Left lung (tissue), 14 donors: ENCODE results near the gene PRODH. TPM values are rescaled to one million over a fixed set of nuclear protein-coding genes. Genes with fewer than 3 reads are reported as not detected.

Source experiments
- ATAC-seq: fragments of 200-7000 bp; cut with Tn5 transposase; one replicate; pipeline ENCODE4 v1.9.1; 2020; ENCODE audit warnings: moderate library complexity
- DNase-seq, 4 donors: peaks; one replicate each; pipeline ENCODE4 v3.0.0-alpha.2; 2013 to 2020
- H3K27ac ChIP-seq, 2 donors: fragments of 200-600 bp; sonication (generic) in 1 of 2; one replicate each; pipeline versions ENCODE4 v1.5.0 to v1.8.0; 2020 to 2021
- H3K27me3 ChIP-seq, 2 donors: fragments of 200-600 bp; sonication (generic) in 1 of 2; one replicate each; pipeline versions ENCODE4 v1.5.0 to v1.8.0; 2020 to 2021
- H3K36me3 ChIP-seq, 2 donors: fragments of 200-600 bp; sonication (generic) in 1 of 2; one replicate each; pipeline versions ENCODE4 v1.5.0 to v1.8.0; 2020 to 2021
- H3K4me1 ChIP-seq, 2 donors: fragments of 200-600 bp; one replicate each; pipeline ENCODE4 v1.8.0; 2021
- H3K4me3 ChIP-seq, 2 donors: fragments of 200-600 bp; sonication (generic) in 1 of 2; one replicate each; pipeline versions ENCODE4 v1.5.0 to v1.8.0; 2020 to 2021; ENCODE audit warnings: mild to moderate bottlenecking in 1 of 2
- H3K9me3 ChIP-seq, 2 donors: fragments of 200-600 bp; sonication (generic) in 1 of 2; one replicate each; pipeline versions ENCODE4 v1.5.0 to v1.8.0; 2020 to 2021
- intact Hi-C, 2 donors: fragments of 100-400 bp; cut with DNase I; formaldehyde crosslinking; loops; one replicate each; pipeline versions ENCODE4 v1.11.2 to v1.14.2; 2022
- long read RNA-seq, 12 donors: library from polyadenylated mRNA in 2 of 12; unstranded in 2 of 12; transcript quantifications; one replicate each; pipeline ENCODE4 v2.0.0 and lab custom pipeline, GENCODE V29; 2019 to 2026
- polyA plus RNA-seq, 6 donors: library from polyadenylated mRNA; unstranded; fragments of 120-200 nt; gene quantifications; one replicate each; pipeline ENCODE4 v1.2.1, GENCODE V29; 2013; ENCODE audit not compliant: insufficient read length in 6 of 6
- total RNA-seq, 2 donors: library from RNA; stranded (reverse); fragmentation: NEBNext Ultra II Directional; extraction: Animal tissue kit (Norgen Biotek cat#: 25700); gene quantifications; one replicate each; pipeline ENCODE4 v1.2.1, GENCODE V29; 2021
- TF ChIP-seq, protein P1 (sequence below), 2 donors: fragments of 200-600 bp; sonication (generic) in 1 of 2; IDR thresholded peaks; one replicate each; pipeline versions ENCODE4 v1.5.0 to v1.8.0; 2021; ENCODE audit warnings: antibody characterized with exemption in 2 of 2
- donor health status: DM: no; HTN: yes; CAD: no.
- donor health status: DM: no; HTN: no; CAD: no.

PRODH gene
- 10 to 100 TPM; 20.6 to 77.9 TPM for total RNA-seq
- 10 to 100 TPM; 17.2 to 77.5 (median 46.5) TPM for polyA plus RNA-seq
- long read RNA-seq, donor 1, transcript PRODH-203 (14 exons, 2,462 nt), result major isoform, 13 of 27 reads
- long read RNA-seq, donor 1, transcript PRODH-201 (6 exons, 2,961 nt), result minor isoform, 7 of 27 reads
- long read RNA-seq, donor 1, partial matches to known transcripts, result 7 of 27 reads
- long read RNA-seq, donor 1, other reads (novel, unspliced or antisense), result 0 of 27 reads
- long read RNA-seq, donor 2, transcript PRODH-203 (14 exons, 2,462 nt), result major isoform, 11 of 24 reads
- long read RNA-seq, donor 2, partial matches to known transcripts, result 11 of 24 reads
- long read RNA-seq, donor 2, other reads (novel, unspliced or antisense), result 0 of 24 reads
- long read RNA-seq, donor 3, transcript PRODH-203 (14 exons, 2,462 nt), result major isoform, 7 of 16 reads
- long read RNA-seq, donor 3, partial matches to known transcripts, result 6 of 16 reads
- long read RNA-seq, donor 3, other reads (novel, unspliced or antisense), result 0 of 16 reads
- long read RNA-seq, donor 4, partial matches to known transcripts, result 2 of 3 reads
- long read RNA-seq, donor 4, other reads (novel, unspliced or antisense), result 1 of 3 reads
- long read RNA-seq, donor 5, transcript PRODH-203 (14 exons, 2,462 nt), result major isoform, 16 of 32 reads
- long read RNA-seq, donor 5, partial matches to known transcripts, result 13 of 32 reads
- long read RNA-seq, donor 5, other reads (novel, unspliced or antisense), result 0 of 32 reads
- long read RNA-seq, donor 6, transcript PRODH-203 (14 exons, 2,462 nt), result major isoform, 5 of 5 reads
- long read RNA-seq, donor 6, partial matches to known transcripts, result 0 of 5 reads
- long read RNA-seq, donor 6, other reads (novel, unspliced or antisense), result 0 of 5 reads
- long read RNA-seq, donor 7, transcript PRODH-201 (6 exons, 2,961 nt), result major isoform, 6 of 10 reads
- long read RNA-seq, donor 7, partial matches to known transcripts, result 0 of 10 reads
- long read RNA-seq, donor 7, other reads (novel, unspliced or antisense), result 0 of 10 reads
- long read RNA-seq, donor 8, transcript PRODH-201 (6 exons, 2,961 nt), result major isoform, 6 of 12 reads
- long read RNA-seq, donor 8, transcript PRODH-203 (14 exons, 2,462 nt), result major isoform, 6 of 12 reads
- long read RNA-seq, donor 8, partial matches to known transcripts, result 0 of 12 reads
- long read RNA-seq, donor 8, other reads (novel, unspliced or antisense), result 0 of 12 reads
- long read RNA-seq, donor 9, result 0 reads
- long read RNA-seq, donor 10, partial matches to known transcripts, result 1 of 2 reads
- long read RNA-seq, donor 10, other reads (novel, unspliced or antisense), result 1 of 2 reads
- long read RNA-seq, donor 11, transcript PRODH-203 (14 exons, 2,462 nt), result major isoform, 6 of 8 reads
- long read RNA-seq, donor 11, partial matches to known transcripts, result 0 of 8 reads
- long read RNA-seq, donor 11, other reads (novel, unspliced or antisense), result 0 of 8 reads
- long read RNA-seq, donor 12, partial matches to known transcripts, result 0 of 6 reads
- long read RNA-seq, donor 12, other reads (novel, unspliced or antisense), result 0 of 6 reads

GRCh38 chr22:18935889-18936529 lies at the start of gene PRODH:
Gene PRODH (minus strand): TSS chr22:18936293. CDS start chr22:18936287, 6 bp downstream.
- peak; percentile 79 for ATAC-seq

GRCh38 chr22:18985780-18986179 lies 49.7 kb upstream of the PRODH start:
- ATAC-seq (no peak), DNase-seq (peak in 1 of 4 donors; percentile 80)
- Histone ChIP-seq H3K27me3 (peaks cover 0 to 13% of the 10 kb centered on the region in 2 donors), H3K9me3 (peaks cover 0 to 4% of the 10 kb centered on the region in 2 donors), H3K27ac (no peak overlapping the region), H3K4me3 (no peak overlapping the region), H3K4me1 (no peaks in the 10 kb centered on the region), H3K36me3 (no peaks in the 10 kb centered on the region)
- intact Hi-C loops, result no loop called here
- TF ChIP-seq, protein P1, sequence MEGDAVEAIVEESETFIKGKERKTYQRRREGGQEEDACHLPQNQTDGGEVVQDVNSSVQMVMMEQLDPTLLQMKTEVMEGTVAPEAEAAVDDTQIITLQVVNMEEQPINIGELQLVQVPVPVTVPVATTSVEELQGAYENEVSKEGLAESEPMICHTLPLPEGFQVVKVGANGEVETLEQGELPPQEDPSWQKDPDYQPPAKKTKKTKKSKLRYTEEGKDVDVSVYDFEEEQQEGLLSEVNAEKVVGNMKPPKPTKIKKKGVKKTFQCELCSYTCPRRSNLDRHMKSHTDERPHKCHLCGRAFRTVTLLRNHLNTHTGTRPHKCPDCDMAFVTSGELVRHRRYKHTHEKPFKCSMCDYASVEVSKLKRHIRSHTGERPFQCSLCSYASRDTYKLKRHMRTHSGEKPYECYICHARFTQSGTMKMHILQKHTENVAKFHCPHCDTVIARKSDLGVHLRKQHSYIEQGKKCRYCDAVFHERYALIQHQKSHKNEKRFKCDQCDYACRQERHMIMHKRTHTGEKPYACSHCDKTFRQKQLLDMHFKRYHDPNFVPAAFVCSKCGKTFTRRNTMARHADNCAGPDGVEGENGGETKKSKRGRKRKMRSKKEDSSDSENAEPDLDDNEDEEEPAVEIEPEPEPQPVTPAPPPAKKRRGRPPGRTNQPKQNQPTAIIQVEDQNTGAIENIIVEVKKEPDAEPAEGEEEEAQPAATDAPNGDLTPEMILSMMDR (IDR thresholded peaks at IDR 0.05), result no peak

More at GRCh38 chr22:18935889-18936529, at the start of gene PRODH:
- H3K9me3 ChIP-seq, result no peaks in the 10 kb centered on the region
- no peak for DNase-seq
- no peak within 1 kb of the TSS for H3K4me3 ChIP-seq
- intact Hi-C loops, result no loop called here
- no peaks in the 10 kb centered on the region for H3K36me3 ChIP-seq
- TF ChIP-seq, protein P1 (IDR thresholded peaks at IDR 0.05), result no peak
- no peak within 1 kb of the TSS for H3K27ac ChIP-seq
- no peaks in the 10 kb centered on the region for H3K27me3 ChIP-seq
- no peaks in the 10 kb centered on the region for H3K4me1 ChIP-seq

DNA sequence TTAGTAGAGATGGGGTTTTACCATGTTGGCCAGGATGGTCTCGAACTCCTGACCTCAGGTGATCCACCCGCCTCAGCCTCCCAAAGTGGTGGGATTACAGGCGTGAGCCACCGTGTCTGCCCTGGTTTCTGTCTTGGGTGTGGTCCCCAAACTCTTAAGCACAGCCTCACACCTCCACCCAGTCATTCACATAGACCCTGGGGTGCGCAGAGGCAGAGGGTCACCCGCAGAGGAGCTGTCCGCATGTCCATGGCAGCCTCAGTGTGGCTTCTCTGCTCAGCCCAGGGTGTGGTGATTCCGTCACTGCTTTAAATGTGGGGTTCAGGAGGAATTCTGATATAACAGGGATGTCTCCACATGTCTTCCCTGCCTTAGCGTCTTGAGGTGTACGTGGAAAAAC lies 48.5 kb upstream of the PRODH start:
- Histone ChIP-seq H3K9me3 (peaks cover 0 to 13% of the 10 kb centered on the region in 2 donors), H3K36me3 (no peaks in the 10 kb centered on the region), H3K4me3 (no peak overlapping the region), H3K27me3 (peaks cover 0 to 9% of the 10 kb centered on the region in 2 donors), H3K27ac (no peak overlapping the region), H3K4me1 (no peaks in the 10 kb centered on the region)
- ATAC-seq (no peak), DNase-seq (peak in 1 of 4 donors; percentile 44)
- TF ChIP-seq, protein P1 (IDR thresholded peaks at IDR 0.05), result no peak
- intact Hi-C loops, result no loop called here

DNA sequence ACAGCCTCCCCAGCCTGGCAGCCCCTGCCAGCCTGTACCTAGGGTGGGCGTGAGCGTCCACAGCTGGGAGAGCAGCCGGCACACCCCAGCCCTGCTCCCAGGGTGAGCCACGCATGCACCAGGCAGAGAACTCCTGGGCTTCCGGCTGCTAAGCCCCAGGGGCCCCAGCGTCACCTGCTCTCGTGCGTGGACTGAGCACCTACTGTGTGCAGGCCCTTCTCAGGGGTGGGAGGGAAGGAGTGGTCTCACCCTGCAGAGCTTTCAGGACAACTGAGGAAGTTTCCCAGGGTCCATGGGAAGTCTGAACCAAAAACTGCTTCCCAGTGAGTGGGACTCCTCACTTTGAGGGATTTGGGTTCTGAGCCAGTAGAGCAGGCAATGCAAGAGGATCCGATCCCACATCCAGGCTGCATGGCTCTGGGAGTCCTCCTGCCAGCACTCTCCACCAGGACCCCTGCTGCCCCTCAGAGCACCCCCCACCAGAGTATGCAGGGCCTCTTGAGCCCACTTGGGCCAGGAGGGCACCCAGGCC lies 47.1 kb upstream of the PRODH start:
- peaks cover 0 to 13% of the 10 kb centered on the region in 2 donors for H3K9me3 ChIP-seq
- H3K27ac ChIP-seq, result no peak overlapping the region
- H3K4me1 ChIP-seq, result no peaks in the 10 kb centered on the region
- intact Hi-C loops, result no loop called here
- DNase-seq (peak in 1 of 4 donors; percentile 72), ATAC-seq (no peak)
- TF ChIP-seq, protein P1 (IDR thresholded peaks at IDR 0.05), result no peak
- H3K36me3 ChIP-seq, result no peaks in the 10 kb centered on the region
- H3K4me3 ChIP-seq, result no peak overlapping the region
- no peaks in the 10 kb centered on the region for H3K27me3 ChIP-seq
